K562 (cell line): ENCODE results near the gene HPS5. TPM values are rescaled to one million over a fixed set of nuclear protein-coding genes. Genes with fewer than 3 reads are reported as not detected.

Source experiments
- BCL6 ChIP-seq: fragments of 250-450 bp; sonication (Bioruptor Pico); IDR thresholded peaks from 2 replicates; pipeline ENCODE4 v1.4.0; 2020
- BDP1 ChIP-seq: IDR thresholded peaks from 3 replicates; pipeline ENCODE4 v1.6.1; 2011; ENCODE audit not compliant: insufficient read length, insufficient read depth
- ETS2 ChIP-seq: IDR thresholded peaks from 2 replicates; pipeline ENCODE4 v1.6.1; 2016; ENCODE audit warnings: borderline replicate concordance, missing genetic modification characterization, mild to moderate bottlenecking, moderate library complexity, missing compliant biosample characterization; ENCODE audit not compliant: poor library complexity, severe bottlenecking
- HDAC8 ChIP-seq: fragments of 450-650 bp; IDR thresholded peaks from 2 replicates; pipeline ENCODE4 v1.6.1; 2016; ENCODE audit warnings: mild to moderate bottlenecking, missing genetic modification characterization, moderate library complexity, missing compliant biosample characterization
- KDM1A ChIP-seq, 2 experiments: fragments of 450-650 bp; IDR thresholded peaks; 2 replicates each; pipeline ENCODE4 v1.6.1; 2016; ENCODE audit warnings: mild to moderate bottlenecking in 2 of 2
- MYNN ChIP-seq, 2 experiments: sonication (generic); formaldehyde crosslinking in 1 of 2; IDR thresholded peaks; 2 replicates each; pipeline versions ENCODE4 v1.5.0 to v1.6.1; 2016 to 2020; ENCODE audit warnings: antibody characterized with exemption in 1 of 2, missing genetic modification reagents in 1 of 2
- NFE2 ChIP-seq: IDR thresholded peaks from 2 replicates; pipeline ENCODE4 v1.6.1; 2014; ENCODE audit warnings: antibody characterized with exemption, low read depth
- NR1H2 ChIP-seq: sonication (generic); formaldehyde crosslinking; IDR thresholded peaks from 2 replicates; pipeline ENCODE4 v1.4.0; 2020; ENCODE audit warnings: mild to moderate bottlenecking, missing genetic modification reagents
- PRMT5 ChIP-seq: sonication (generic); formaldehyde crosslinking; IDR thresholded peaks from 2 replicates; pipeline ENCODE4 v1.5.0; 2020; ENCODE audit warnings: missing genetic modification reagents
- PTBP1 ChIP-seq: fragments of 200-400 bp; formaldehyde crosslinking; IDR thresholded peaks from 2 replicates; pipeline ENCODE4 v1.6.1; 2017; ENCODE audit warnings: low read depth, low read length
- RERE ChIP-seq: sonication (generic); formaldehyde crosslinking; IDR thresholded peaks from 2 replicates; pipeline ENCODE4 v1.8.0; 2023; ENCODE audit warnings: missing genetic modification reagents, mild to moderate bottlenecking, borderline replicate concordance
- SP2 ChIP-seq: IDR thresholded peaks from 2 replicates; pipeline ENCODE4 v1.6.1; 2011; ENCODE audit warnings: mild to moderate bottlenecking, low read depth, low read length, moderate library complexity; ENCODE audit not compliant: poor library complexity, severe bottlenecking; ENCODE audit errors: extremely low read depth
- SRSF9 ChIP-seq: fragments of 200-400 bp; formaldehyde crosslinking; IDR thresholded peaks from 2 replicates; pipeline ENCODE4 v1.6.1; 2017; ENCODE audit warnings: low read depth, low read length, borderline replicate concordance
- XRCC3 ChIP-seq: fragments of 450-650 bp; IDR thresholded peaks from 2 replicates; pipeline ENCODE4 v1.6.1; 2017; ENCODE audit warnings: mild to moderate bottlenecking, moderate library complexity
- XRCC4 ChIP-seq: IDR thresholded peaks from one replicate; pipeline ENCODE4 v1.6.1; 2011; ENCODE audit not compliant: insufficient read depth, insufficient read length; ENCODE audit errors: extremely low read depth
- ZNF175 ChIP-seq: fragments of 200-800 bp; sonication (Bioruptor generic); IDR thresholded peaks from 2 replicates; pipeline ENCODE4 v1.6.1; 2016; ENCODE audit warnings: low read depth, mild to moderate bottlenecking, missing genetic modification characterization, missing compliant biosample characterization
- ZNF41 ChIP-seq: fragments of 250-450 bp; sonication (Bioruptor Pico); conservative IDR thresholded peaks from 2 replicates; pipeline ENCODE4 v1.4.0; 2020; ENCODE audit warnings: mild to moderate bottlenecking
- ZNF561 ChIP-seq: fragments of 450-650 bp; formaldehyde crosslinking; conservative IDR thresholded peaks from 2 replicates; pipeline ENCODE4 v1.4.0; 2020; ENCODE audit warnings: mild to moderate bottlenecking, moderate library complexity
- ZNF780A ChIP-seq: fragments of 250-450 bp; sonication (Bioruptor Pico); IDR thresholded peaks from 2 replicates; pipeline ENCODE4 v1.5.0; 2021; ENCODE audit warnings: mild to moderate bottlenecking
- polyA plus RNA-seq, 8 experiments: library from polyadenylated mRNA; depleted of rRNA in 4 of 8; stranded (reverse) in 5 of 8; unstranded in 3 of 8; fragments of >200 nt; fragmentation: Nextera tagmentation in 2 of 8; fragmentation: Illumina TruSeq in 1 of 8; extraction: Ambion mirVana in 2 of 8; extraction: Trizol in 1 of 8; gene quantifications; 2 replicates each; pipeline versions ENCODE4 v1.2.1 to v1.2.3, GENCODE V29; 2011 to 2014; ENCODE audit warnings: inconsistent platforms in 1 of 8, missing spikeins in 1 of 8
- total RNA-seq, 7 experiments: library from RNA; depleted of rRNA in 6 of 7; stranded (reverse); fragments of >200 nt in 6 of 7; fragmentation: Illumina TruSeq in 2 of 7; extraction: Trizol in 2 of 7; gene quantifications; 2 replicates each; pipeline versions ENCODE4 v1.2.1 to v1.2.3, GENCODE V29; 2011 to 2021; ENCODE audit warnings: low replicate concordance in 1 of 7
- TF ChIP-seq, protein P1 (sequence below): sonication (generic); formaldehyde crosslinking; IDR thresholded peaks from 2 replicates; pipeline ENCODE4 v1.9.0; 2022; ENCODE audit warnings: mild to moderate bottlenecking, missing genetic modification reagents

The HPS5 gene
- total and polyA plus RNA-seq, 9 of the 15 experiments (the other 6 are each of a cell fraction or from before 2014, with no cell fraction given), result 12.2 to 28.1 (median 16.8) TPM

DNA sequence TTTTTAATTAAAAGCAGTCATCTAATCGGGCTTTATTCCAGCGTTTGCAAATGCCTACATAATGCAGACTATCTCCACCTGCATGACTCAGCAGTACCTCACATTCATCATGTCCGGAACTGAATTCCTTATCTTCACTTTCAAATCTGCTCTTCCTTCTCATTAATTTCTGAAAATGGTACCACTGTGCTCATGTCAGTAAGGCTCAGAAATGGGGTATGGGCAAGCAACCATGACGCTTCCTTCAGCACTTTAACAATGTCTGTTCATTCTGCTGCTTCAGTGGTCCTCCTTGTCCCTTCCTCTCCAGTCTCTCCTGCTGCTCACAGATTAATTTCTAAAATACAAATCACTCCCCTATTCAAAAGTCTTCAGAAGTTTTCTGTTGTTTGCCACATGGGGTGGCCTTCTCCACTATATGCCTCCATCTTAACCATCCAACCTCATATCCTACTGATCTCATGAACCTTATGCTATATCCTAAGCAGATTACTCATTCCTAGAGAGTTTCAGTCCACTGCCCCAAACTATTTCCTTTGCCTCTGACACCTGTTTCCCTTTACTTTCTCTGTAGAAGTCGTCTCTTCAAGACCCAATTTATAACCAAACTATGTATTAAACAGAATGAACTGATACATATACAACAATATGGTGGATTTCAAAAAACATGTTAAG is 7.4 kb upstream of the HPS5 start (continued):
- TF ChIP-seq XRCC3 (no peak), ETS2 (no peak), ZNF175 (no peak), MYNN (IDR thresholded peaks at IDR 0.05) (no peak), MYNN (CRISPR knock-in tag; IDR thresholded peaks at IDR 0.05) (no peak), XRCC4 (no peak), KDM1A (IDR thresholded peaks at IDR 0.05) (peak; percentile 56 to 60; a peak in 3 of 4 replicates), BCL6 (no peak), ZNF780A (no peak), ZNF561 (CRISPR knock-in tag) (no peak), PTBP1 (no peak), NFE2 (peak; percentile 99), SRSF9 (no peak), HDAC8 (tag) (no peak), PRMT5 (CRISPR knock-in tag) (no peak), SP2 (no peak), ZNF41 (no peak), BDP1 (no peak), RERE (CRISPR knock-in tag) (no peak), NR1H2 (CRISPR knock-in tag) (no peak)
- TF ChIP-seq, protein P1, sequence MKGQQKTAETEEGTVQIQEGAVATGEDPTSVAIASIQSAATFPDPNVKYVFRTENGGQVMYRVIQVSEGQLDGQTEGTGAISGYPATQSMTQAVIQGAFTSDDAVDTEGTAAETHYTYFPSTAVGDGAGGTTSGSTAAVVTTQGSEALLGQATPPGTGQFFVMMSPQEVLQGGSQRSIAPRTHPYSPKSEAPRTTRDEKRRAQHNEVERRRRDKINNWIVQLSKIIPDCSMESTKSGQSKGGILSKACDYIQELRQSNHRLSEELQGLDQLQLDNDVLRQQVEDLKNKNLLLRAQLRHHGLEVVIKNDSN (CRISPR knock-in tag), result no peak
